ENCODE measurements around the gene RNFT2.

- TF ChIP-seq CTCF (IDR thresholded peaks at IDR 0.05) (no peak), POLR2A (IDR thresholded peaks at IDR 0.05) (no peak), POLR2AphosphoS5 (IDR thresholded peaks at IDR 0.05) (no peak)
Measured at GRCh38 chr12:116884871-116885270, 146.8 kb downstream of the RNFT2 start.
